ENCODE data around the gene OR7G2.

Gene OR7G2

GRCh38 chr19:9139609-9140158 is 32.4 kb upstream of the OR7G2 start:
- no peak for TF ChIP-seq FOXP2 (optimal IDR thresholded peaks at IDR 0.05; ENCODE audit: borderline replicate concordance, extremely low read depth, extremely low read length, insufficient read depth)
- no peak for TF ChIP-seq SIN3A (IDR thresholded peaks at IDR 0.05; ENCODE audit: borderline replicate concordance, insufficient read depth, low read length)
- no peak for TF ChIP-seq TAF1 (IDR thresholded peaks at IDR 0.05; ENCODE audit: borderline replicate concordance, insufficient read depth, low read length)

GRCh38 chr19:9132422-9132821 is 25.1 kb upstream of the OR7G2 start:
- TF ChIP-seq, protein P1, sequence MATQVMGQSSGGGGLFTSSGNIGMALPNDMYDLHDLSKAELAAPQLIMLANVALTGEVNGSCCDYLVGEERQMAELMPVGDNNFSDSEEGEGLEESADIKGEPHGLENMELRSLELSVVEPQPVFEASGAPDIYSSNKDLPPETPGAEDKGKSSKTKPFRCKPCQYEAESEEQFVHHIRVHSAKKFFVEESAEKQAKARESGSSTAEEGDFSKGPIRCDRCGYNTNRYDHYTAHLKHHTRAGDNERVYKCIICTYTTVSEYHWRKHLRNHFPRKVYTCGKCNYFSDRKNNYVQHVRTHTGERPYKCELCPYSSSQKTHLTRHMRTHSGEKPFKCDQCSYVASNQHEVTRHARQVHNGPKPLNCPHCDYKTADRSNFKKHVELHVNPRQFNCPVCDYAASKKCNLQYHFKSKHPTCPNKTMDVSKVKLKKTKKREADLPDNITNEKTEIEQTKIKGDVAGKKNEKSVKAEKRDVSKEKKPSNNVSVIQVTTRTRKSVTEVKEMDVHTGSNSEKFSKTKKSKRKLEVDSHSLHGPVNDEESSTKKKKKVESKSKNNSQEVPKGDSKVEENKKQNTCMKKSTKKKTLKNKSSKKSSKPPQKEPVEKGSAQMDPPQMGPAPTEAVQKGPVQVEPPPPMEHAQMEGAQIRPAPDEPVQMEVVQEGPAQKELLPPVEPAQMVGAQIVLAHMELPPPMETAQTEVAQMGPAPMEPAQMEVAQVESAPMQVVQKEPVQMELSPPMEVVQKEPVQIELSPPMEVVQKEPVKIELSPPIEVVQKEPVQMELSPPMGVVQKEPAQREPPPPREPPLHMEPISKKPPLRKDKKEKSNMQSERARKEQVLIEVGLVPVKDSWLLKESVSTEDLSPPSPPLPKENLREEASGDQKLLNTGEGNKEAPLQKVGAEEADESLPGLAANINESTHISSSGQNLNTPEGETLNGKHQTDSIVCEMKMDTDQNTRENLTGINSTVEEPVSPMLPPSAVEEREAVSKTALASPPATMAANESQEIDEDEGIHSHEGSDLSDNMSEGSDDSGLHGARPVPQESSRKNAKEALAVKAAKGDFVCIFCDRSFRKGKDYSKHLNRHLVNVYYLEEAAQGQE (IDR thresholded peaks at IDR 0.05; ENCODE audit: insufficient read depth in 1 of 2, low read depth in 2 of 2, low read length in 2 of 2), result no peak
- TF ChIP-seq TAF1 (IDR thresholded peaks at IDR 0.05; ENCODE audit: borderline replicate concordance, insufficient read depth, low read length) (no peak), POLR2AphosphoS5 (IDR thresholded peaks at IDR 0.05; ENCODE audit: low read depth, low read length) (no peak), SIN3A (IDR thresholded peaks at IDR 0.05; ENCODE audit: borderline replicate concordance, insufficient read depth, low read length) (no peak), FOXP2 (optimal IDR thresholded peaks at IDR 0.05; ENCODE audit: borderline replicate concordance, extremely low read depth, extremely low read length, insufficient read depth) (no peak)

DNA sequence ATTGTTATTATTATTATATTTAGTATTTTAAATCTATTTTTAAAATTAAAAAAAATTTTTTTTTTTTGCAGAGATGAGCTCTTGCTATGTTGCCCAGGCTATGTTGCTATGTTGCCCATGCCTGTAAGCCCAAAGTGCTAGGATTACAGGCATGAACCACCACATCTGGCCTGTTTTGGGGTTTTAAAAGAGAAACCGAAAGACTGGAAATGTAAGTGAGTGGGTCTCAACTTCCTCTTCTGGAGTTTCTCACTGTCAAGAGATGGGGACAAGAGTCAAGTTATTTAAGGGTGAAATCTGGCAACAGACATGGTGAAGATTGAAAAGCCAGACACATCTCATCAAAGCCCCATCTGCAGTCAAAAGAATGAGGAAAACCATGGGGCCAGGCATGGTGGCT is 23.7 kb upstream of the OR7G2 start:
- TF ChIP-seq SIN3A (IDR thresholded peaks at IDR 0.05; ENCODE audit: borderline replicate concordance, insufficient read depth, low read length) (no peak), FOXP2 (optimal IDR thresholded peaks at IDR 0.05; ENCODE audit: borderline replicate concordance, extremely low read depth, extremely low read length, insufficient read depth) (no peak), POLR2AphosphoS5 (IDR thresholded peaks at IDR 0.05; ENCODE audit: low read depth, low read length) (no peak), TAF1 (IDR thresholded peaks at IDR 0.05; ENCODE audit: borderline replicate concordance, insufficient read depth, low read length) (no peak)
- TF ChIP-seq, protein P1 (IDR thresholded peaks at IDR 0.05; ENCODE audit: insufficient read depth in 1 of 2, low read depth in 2 of 2, low read length in 2 of 2), result no peak

GRCh38 chr19:9128171-9128570 is 20.9 kb upstream of the OR7G2 start:
- TF ChIP-seq FOXP2 (optimal IDR thresholded peaks at IDR 0.05; ENCODE audit: borderline replicate concordance, extremely low read depth, extremely low read length, insufficient read depth) (no peak), TAF1 (IDR thresholded peaks at IDR 0.05; ENCODE audit: borderline replicate concordance, insufficient read depth, low read length) (no peak), POLR2AphosphoS5 (IDR thresholded peaks at IDR 0.05; ENCODE audit: low read depth, low read length) (no peak), SIN3A (IDR thresholded peaks at IDR 0.05; ENCODE audit: borderline replicate concordance, insufficient read depth, low read length) (no peak)
- TF ChIP-seq, protein P1 (IDR thresholded peaks at IDR 0.05; ENCODE audit: insufficient read depth in 1 of 2, low read depth in 2 of 2, low read length in 2 of 2), result no peak

DNA sequence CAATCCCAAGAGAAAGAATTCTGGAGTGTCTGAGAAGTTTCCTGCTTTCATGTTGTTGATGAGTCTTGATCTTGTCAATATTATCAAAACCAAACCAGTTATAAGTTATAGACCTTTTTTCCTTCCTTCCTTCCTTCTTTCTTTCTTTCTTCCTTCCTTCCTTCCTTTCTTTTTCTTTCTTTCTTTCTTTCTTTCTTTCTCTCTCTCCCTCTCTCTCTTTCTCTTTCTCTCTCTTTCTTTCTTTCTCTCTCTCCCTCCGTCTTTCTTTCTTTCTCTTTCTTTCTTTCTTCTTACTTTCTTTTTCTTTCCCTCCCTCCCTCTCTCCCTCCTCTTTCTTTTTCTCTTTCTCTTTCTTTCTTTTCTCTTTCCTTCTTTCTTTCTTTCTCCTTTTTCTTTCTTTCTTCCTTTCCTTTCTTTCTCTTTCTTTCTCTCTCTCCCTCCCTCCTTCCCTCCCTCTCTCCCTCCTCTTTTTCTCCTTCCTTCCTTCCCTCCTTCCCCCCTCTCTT is 19.7 kb upstream of the OR7G2 start, which contains the start of gene OR7G3:
Gene OR7G3, minus strand, starts transcription at position 51 of the 506 bp plus-strand sequence. Its CDS starts 0 bp downstream, at position 51.
- TF ChIP-seq, protein P1 (IDR thresholded peaks at IDR 0.05; ENCODE audit: insufficient read depth in 1 of 2, low read depth in 2 of 2, low read length in 2 of 2), result no peak
